Karpas-422 (cell line): ENCODE results near the gene STAMBP. TPM values are rescaled to one million over a fixed set of nuclear protein-coding genes. Genes with fewer than 3 reads are reported as not detected.
"Not testable (repeated sequence)": the region's sequence is repeated elsewhere in the genome, so short reads cannot be mapped to it uniquely, and the experiment has no call there.

ENCODE experiments used
- DNase-seq: peaks from one replicate; pipeline ENCODE4 v3.0.0-alpha.2; 2015
- H2AFZ ChIP-seq: fragments of 200-600 bp; sonication (generic); 2 replicates; pipeline ENCODE4 v1.6.1; 2014; ENCODE audit warnings: antibody characterized with exemption, low read length, mixed read lengths
- H3K27ac ChIP-seq: fragments of 200-600 bp; sonication (generic); 2 replicates; pipeline ENCODE4 v1.5.1; 2014; ENCODE audit warnings: mild to moderate bottlenecking, low read length, moderate library complexity
- H3K27me3 ChIP-seq: fragments of 200-600 bp; sonication (generic); 2 replicates; pipeline ENCODE4 v1.6.1; 2014; ENCODE audit warnings: low read length, mixed read lengths
- H3K36me3 ChIP-seq: fragments of 200-600 bp; sonication (generic); 2 replicates; pipeline ENCODE4 v1.6.1; 2014; ENCODE audit warnings: low read length, mixed read lengths; ENCODE audit not compliant: insufficient read depth
- H3K4me1 ChIP-seq: fragments of 200-600 bp; sonication (generic); 2 replicates; pipeline ENCODE4 v1.6.1; 2014; ENCODE audit warnings: mild to moderate bottlenecking, low read length, mixed read lengths
- H3K4me2 ChIP-seq: fragments of 200-600 bp; sonication (generic); 2 replicates; pipeline ENCODE4 v1.6.1; 2014; ENCODE audit warnings: low read length, low read depth, mild to moderate bottlenecking; ENCODE audit not compliant: poor library complexity, severe bottlenecking
- H3K4me3 ChIP-seq: fragments of 200-600 bp; sonication (generic); 2 replicates; pipeline ENCODE4 v1.5.1; 2014; ENCODE audit warnings: mild to moderate bottlenecking, antibody characterized with exemption, low read length, mixed read lengths
- H3K79me2 ChIP-seq: fragments of 200-600 bp; sonication (generic); 2 replicates; pipeline ENCODE4 v1.6.1; 2014; ENCODE audit warnings: mild to moderate bottlenecking, low read length, mixed read lengths
- H3K9ac ChIP-seq: fragments of 200-600 bp; sonication (generic); 2 replicates; pipeline ENCODE4 v1.6.0; 2014; ENCODE audit warnings: low read length
- H3K9me2 ChIP-seq: fragments of 200-600 bp; sonication (generic), shearing (Covaris generic); replicated peaks from 2 replicates; pipeline ENCODE4 v1.6.0; 2014; ENCODE audit warnings: mild to moderate bottlenecking, low read length, moderate library complexity; ENCODE audit not compliant: insufficient read depth
- H3K9me3 ChIP-seq: fragments of 300-700, 200-600 bp; sonication (generic); 2 replicates; pipeline ENCODE4 v1.6.1; 2014; ENCODE audit warnings: low read length, mixed read lengths
- H4K20me1 ChIP-seq: fragments of 200-600 bp; sonication (generic); 2 replicates; pipeline ENCODE4 v1.6.1; 2014; ENCODE audit warnings: mild to moderate bottlenecking, antibody characterized with exemption, low read length, low read depth; ENCODE audit not compliant: insufficient read depth
- total RNA-seq: library from RNA; depleted of rRNA; stranded (reverse); fragments of >200 nt; shearing (Covaris generic); gene quantifications from 2 replicates; pipeline ENCODE4 v1.2.3, GENCODE V29; 2014; ENCODE audit warnings: low replicate concordance

The STAMBP gene
- total RNA-seq, 1 experiment from 2014 or later, result 73.8 TPM

DNA sequence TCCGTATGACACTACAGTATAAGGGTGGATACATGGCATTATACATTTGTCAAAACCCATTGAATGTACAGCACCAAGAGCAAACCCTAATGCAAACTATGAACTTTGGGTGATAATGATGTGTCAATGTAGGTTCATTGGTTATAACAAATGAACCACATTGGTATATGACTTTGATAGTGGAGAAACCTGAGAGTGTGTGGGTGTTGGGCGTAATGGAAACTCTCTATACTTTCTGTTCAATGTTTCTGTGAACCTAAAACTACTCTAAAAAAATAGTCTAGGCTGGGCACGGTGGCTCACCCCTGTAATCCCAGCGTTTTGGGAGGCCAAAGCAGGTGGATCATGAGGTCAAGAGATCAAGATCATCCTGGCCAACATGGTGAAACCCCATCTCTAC, 57.6 kb downstream of the STAMBP start:
- Histone ChIP-seq H3K27me3 (no peaks in the 10 kb centered on the region), H4K20me1 (no peaks in the 10 kb centered on the region), H3K9ac (no peak overlapping the region), H3K4me1 (no peaks in the 10 kb centered on the region), H3K4me2 (no peak overlapping the region), H3K27ac (no peak overlapping the region), H3K9me3 (no peaks in the 10 kb centered on the region), H3K9me2 (no peaks in the 10 kb centered on the region), H2AFZ (no peak overlapping the region), H3K79me2 (no peaks in the 10 kb centered on the region), H3K4me3 (no peak overlapping the region), H3K36me3 (no peaks in the 10 kb centered on the region)
- no peak for DNase-seq

DNA sequence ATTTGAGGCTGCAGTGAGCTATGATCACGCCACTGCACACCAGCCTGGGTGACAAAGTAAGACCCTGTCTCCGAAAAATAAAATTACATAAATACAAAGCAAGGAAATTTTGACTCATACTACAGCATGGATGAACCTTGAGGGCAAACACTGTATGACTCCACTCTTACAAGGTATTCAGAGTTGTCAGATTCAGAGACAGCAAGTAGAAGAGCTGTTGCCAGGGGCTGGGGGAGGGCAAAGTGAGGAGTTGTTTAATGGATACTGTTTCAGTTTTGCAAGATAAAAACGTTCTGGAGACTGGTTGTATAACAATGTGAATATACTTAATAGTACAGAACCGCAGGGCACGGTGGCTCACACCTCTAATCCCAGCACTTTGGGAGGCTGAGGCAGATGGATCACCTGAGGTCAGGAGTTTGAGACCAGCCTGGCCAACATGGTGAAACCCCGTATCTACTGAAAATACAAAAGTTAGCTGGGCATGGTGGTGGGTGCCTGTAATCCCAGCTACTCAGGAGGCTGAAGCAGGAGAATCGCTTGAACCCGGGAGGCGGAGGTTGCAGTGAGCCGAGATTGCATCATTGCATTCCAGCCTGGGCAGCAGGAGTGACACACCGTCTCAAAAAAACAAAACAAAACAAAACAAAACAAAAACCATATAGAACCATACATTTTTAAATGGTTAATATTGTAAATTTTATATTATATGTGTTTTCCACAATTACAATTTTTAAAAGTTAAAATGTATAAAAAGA, 59.0 kb downstream of the STAMBP start:
- not testable (repeated sequence) for H4K20me1 ChIP-seq, H2AFZ ChIP-seq, H3K4me1 ChIP-seq, H3K9me3 ChIP-seq, H3K9ac ChIP-seq, H3K27me3 ChIP-seq, H3K27ac ChIP-seq, DNase-seq, H3K9me2 ChIP-seq, H3K36me3 ChIP-seq, H3K4me2 ChIP-seq, H3K4me3 ChIP-seq, H3K79me2 ChIP-seq

GRCh38 chr2:73888388-73888787, 59.6 kb downstream of the STAMBP start:
- H3K9me3 ChIP-seq, result no peaks in the 10 kb centered on the region
- no peak overlapping the region for H3K9ac ChIP-seq
- H3K79me2 ChIP-seq, result no peaks in the 10 kb centered on the region
- no peaks in the 10 kb centered on the region for H3K27me3 ChIP-seq
- no peaks in the 10 kb centered on the region for H3K36me3 ChIP-seq
- H3K4me2 ChIP-seq, result no peak overlapping the region
- no peaks in the 10 kb centered on the region for H3K4me1 ChIP-seq
- no peak for DNase-seq
- no peaks in the 10 kb centered on the region for H3K9me2 ChIP-seq
- H2AFZ ChIP-seq, result no peak overlapping the region
- no peak overlapping the region for H3K27ac ChIP-seq
- no peaks in the 10 kb centered on the region for H4K20me1 ChIP-seq
- no peak overlapping the region for H3K4me3 ChIP-seq

DNA sequence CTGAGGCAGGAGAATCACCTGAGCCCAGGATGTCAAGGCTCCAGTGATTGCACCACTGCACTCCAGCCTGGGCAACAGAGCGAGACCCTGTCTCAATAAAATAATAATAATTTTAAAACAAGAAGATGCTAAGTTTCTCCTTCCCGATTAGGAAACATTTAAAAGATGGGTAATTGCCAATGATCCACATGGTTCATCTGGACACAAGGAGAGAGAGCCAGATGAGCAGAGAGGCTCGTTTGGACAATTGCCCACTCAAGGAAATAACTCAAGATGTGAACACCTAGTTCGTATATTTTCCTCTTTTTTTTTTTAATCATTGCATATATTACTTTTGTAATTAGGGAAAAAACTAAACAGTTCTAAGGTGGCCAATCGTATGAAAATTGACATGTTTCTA, 60.4 kb downstream of the STAMBP start:
- Histone ChIP-seq H3K27me3 (no peaks in the 10 kb centered on the region), H3K27ac (no peak overlapping the region), H3K4me3 (no peak overlapping the region), H3K4me2 (no peak overlapping the region), H3K9me2 (no peaks in the 10 kb centered on the region), H4K20me1 (no peaks in the 10 kb centered on the region), H2AFZ (no peak overlapping the region), H3K9ac (no peak overlapping the region), H3K36me3 (no peaks in the 10 kb centered on the region), H3K4me1 (no peaks in the 10 kb centered on the region), H3K9me3 (no peaks in the 10 kb centered on the region), H3K79me2 (no peaks in the 10 kb centered on the region)
- DNase-seq, result no peak

GRCh38 chr2:73890301-73891092, 61.7 kb downstream of the STAMBP start:
- Histone ChIP-seq H3K9me3 (no peaks in the 10 kb centered on the region), H3K36me3 (no peaks in the 10 kb centered on the region), H3K27ac (no peak overlapping the region), H4K20me1 (no peaks in the 10 kb centered on the region), H3K9me2 (no peaks in the 10 kb centered on the region), H3K27me3 (no peaks in the 10 kb centered on the region), H2AFZ (no peak overlapping the region), H3K4me1 (no peaks in the 10 kb centered on the region), H3K9ac (no peak overlapping the region), H3K4me3 (no peak overlapping the region), H3K79me2 (no peaks in the 10 kb centered on the region), H3K4me2 (no peak overlapping the region)
- no peak for DNase-seq

DNA sequence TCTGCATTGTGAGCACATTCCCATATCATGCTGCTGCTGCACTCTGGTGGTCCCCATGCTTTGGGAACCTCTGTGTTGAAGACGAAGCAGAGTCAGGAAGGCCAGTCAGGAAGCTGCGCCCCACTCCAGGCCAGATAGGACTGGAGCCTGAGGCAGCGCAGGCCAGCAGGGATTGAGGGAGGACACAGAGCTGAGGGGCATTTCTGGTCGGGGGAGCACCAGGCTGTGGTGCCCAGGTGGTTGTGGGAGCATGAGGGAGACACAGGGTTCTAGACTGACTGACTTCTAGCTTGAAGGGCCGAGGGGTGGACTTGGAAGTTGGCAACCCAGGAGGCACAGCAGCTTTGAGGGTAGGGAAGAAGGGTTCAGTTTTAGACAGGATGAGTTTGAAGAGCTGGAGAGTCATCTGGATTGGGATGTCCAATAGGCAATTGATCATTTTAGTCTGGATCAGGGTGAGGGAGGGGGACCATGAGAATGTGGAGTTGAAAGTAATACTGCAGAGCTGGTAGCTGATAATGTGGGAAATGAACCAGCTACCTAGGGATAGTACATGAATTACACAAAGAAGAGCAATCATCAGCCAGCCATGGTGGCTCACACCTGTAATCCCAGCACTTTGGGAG, 62.6 kb downstream of the STAMBP start:
- H3K9me2 ChIP-seq, result no peaks in the 10 kb centered on the region

DNA sequence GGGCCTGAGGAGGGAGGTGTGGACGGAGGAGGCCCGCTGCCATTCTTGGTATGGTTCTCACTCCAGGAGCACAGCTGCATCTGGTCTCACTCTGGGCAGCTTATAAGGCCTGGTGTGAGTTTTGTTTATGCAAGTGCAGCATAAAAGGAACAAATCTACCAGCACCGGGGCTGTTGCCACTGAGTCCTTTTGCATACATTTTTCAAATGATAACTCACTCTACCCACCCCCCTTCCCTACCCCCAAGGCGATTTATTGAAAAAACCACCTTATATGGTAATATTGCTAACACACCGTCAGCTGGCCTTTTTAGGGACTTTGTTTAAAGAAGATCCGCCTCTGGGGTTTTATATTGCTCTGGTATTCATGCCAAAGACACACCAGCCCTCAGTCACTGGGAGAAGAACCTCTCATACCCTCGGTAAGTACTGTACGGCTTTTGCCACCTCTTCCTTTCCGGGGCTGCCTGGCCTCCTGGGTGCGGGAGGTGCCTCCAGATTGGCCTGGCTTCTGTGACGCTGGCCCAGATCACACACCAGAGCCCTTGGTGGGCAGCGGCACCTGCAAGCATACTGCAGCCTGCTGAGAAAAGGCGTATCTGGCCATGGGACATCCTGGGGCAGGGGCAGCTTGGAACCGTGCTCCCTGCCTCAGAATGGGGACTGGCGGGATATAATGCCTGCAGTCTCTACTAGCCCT, 64.0 kb downstream of the STAMBP start, which contains the start of gene ACTG2:
TSS of gene ACTG2 (plus strand) at position 378 of the 699 bp plus-strand sequence. CDS start 8,304 bp downstream, outside the sequence.
- Histone ChIP-seq H2AFZ (no peak within 1 kb of the TSS), H3K36me3 (no peaks in the 10 kb centered on the region), H3K9me2 (no peaks in the 10 kb centered on the region), H3K27ac (no peak within 1 kb of the TSS), H3K4me2 (no peak within 1 kb of the TSS), H3K4me3 (no peak within 1 kb of the TSS), H3K9me3 (no peaks in the 10 kb centered on the region), H3K27me3 (no peaks in the 10 kb centered on the region), H4K20me1 (no peaks in the 10 kb centered on the region), H3K79me2 (no peaks in the 10 kb centered on the region), H3K9ac (no peak within 1 kb of the TSS), H3K4me1 (no peaks in the 10 kb centered on the region)
- no peak for DNase-seq

More for the DNA sequence above, 62.6 kb downstream of the STAMBP start:
- Histone ChIP-seq H2AFZ (no peak overlapping the region), H3K79me2 (no peaks in the 10 kb centered on the region), H3K4me1 (no peaks in the 10 kb centered on the region), H3K36me3 (no peaks in the 10 kb centered on the region), H3K4me3 (no peak overlapping the region), H3K27me3 (no peaks in the 10 kb centered on the region), H3K4me2 (no peak overlapping the region), H4K20me1 (no peaks in the 10 kb centered on the region), H3K9ac (no peak overlapping the region), H3K27ac (no peak overlapping the region), H3K9me3 (no peaks in the 10 kb centered on the region)
- no peak for DNase-seq
